SW480 (cell line): Measurements from ENCODE around the gene ZFYVE9.
A peak's percentile ranks its signal among the peaks of the same experiment; 100 is the strongest.
"Not testable (repeated sequence)": the region's sequence is repeated elsewhere in the genome, so short reads cannot be mapped to it uniquely, and the experiment has no call there.

Experiments used
- DNase-seq: peaks from one replicate; pipeline ENCODE4 v3.0.0-alpha.2; 2016; ENCODE audit warnings: low spot score

The ZFYVE9 gene

GRCh38 chr1:52141513-52142219 is at the start of gene ZFYVE9:
Gene ZFYVE9, plus strand, starts transcription at chr1:52142089. Its CDS starts 91,118 bp downstream, at chr1:52233207.
- DNase-seq = peak; percentile 77

- not testable (repeated sequence) for DNase-seq
Observed at GRCh38 chr1:52094300-52094699, 47.6 kb upstream of the ZFYVE9 start.

GRCh38 chr1:52096216-52096615 is 45.7 kb upstream of the ZFYVE9 start:
- DNase-seq = no peak

- DNase-seq = no peak
Observed at GRCh38 chr1:52098139-52098871, 43.6 kb upstream of the ZFYVE9 start.

GRCh38 chr1:52102336-52103013 is 39.4 kb upstream of the ZFYVE9 start:
- DNase-seq = no peak

- no peak for DNase-seq
Observed at GRCh38 chr1:52111492-52111891, 30.4 kb upstream of the ZFYVE9 start.

GRCh38 chr1:52112489-52112888 is 29.4 kb upstream of the ZFYVE9 start:
- DNase-seq = no peak

- no peak for DNase-seq
Observed at GRCh38 chr1:52119301-52120079, 22.4 kb upstream of the ZFYVE9 start.

GRCh38 chr1:52122384-52122783 is 19.5 kb upstream of the ZFYVE9 start:
- DNase-seq = no peak

GRCh38 chr1:52123622-52124021 is 18.3 kb upstream of the ZFYVE9 start:
- no peak for DNase-seq

- no peak for DNase-seq
Observed at GRCh38 chr1:52125736-52126359, 16.0 kb upstream of the ZFYVE9 start.

- peak; percentile 70 for DNase-seq
Observed at GRCh38 chr1:52127181-52128180, 14.4 kb upstream of the ZFYVE9 start.

- peak; percentile 22 for DNase-seq
Observed at GRCh38 chr1:52139817-52140540, 1.9 kb upstream of the ZFYVE9 start.

- DNase-seq = no peak
Observed at GRCh38 chr1:52140633-52141512, 1.0 kb upstream of the ZFYVE9 start.

GRCh38 chr1:52142220-52143183 is 613 bp downstream of the ZFYVE9 start:
- peak; percentile 53 for DNase-seq

GRCh38 chr1:52145137-52145536 is 3.2 kb downstream of the ZFYVE9 start:
- DNase-seq = no peak

- DNase-seq = not testable (repeated sequence)
Observed at GRCh38 chr1:52150445-52150844, 8.6 kb downstream of the ZFYVE9 start.
